Right lobe of liver (tissue), 6 donors: ENCODE measurements around the gene CEP95. TPM values are rescaled to one million over a fixed set of nuclear protein-coding genes. Genes with fewer than 3 reads are reported as not detected.

Experiments used
- ATAC-seq, 4 donors: fragments of 200-7000 bp; cut with Tn5 transposase; one replicate each; pipeline ENCODE4 v1.9.1; 2020; ENCODE audit warnings: mild to moderate bottlenecking in 4 of 4, moderate library complexity in 4 of 4
- DNase-seq, 3 donors: peaks; one replicate each; pipeline ENCODE4 v3.0.0-alpha.2; 2020
- H3K27ac ChIP-seq, 3 donors: fragments of 200-600 bp; one replicate each; pipeline ENCODE4 v1.8.0; 2022
- H3K27me3 ChIP-seq, 2 donors: fragments of 200-600 bp; one replicate each; pipeline ENCODE4 v1.8.0; 2022
- H3K36me3 ChIP-seq, 4 donors: fragments of 200-600 bp; sonication (generic) in 1 of 4; one replicate each; pipeline versions ENCODE4 v1.5.1 to v1.8.0; 2017 to 2022; ENCODE audit warnings: control low read depth in 1 of 4
- H3K4me1 ChIP-seq, 4 donors: fragments of 200-600 bp; sonication (generic) in 1 of 4; one replicate each; pipeline versions ENCODE4 v1.5.1 to v1.8.0; 2017 to 2022; ENCODE audit warnings: control low read depth in 1 of 4
- H3K4me3 ChIP-seq, 3 donors: fragments of 200-600 bp; one replicate each; pipeline ENCODE4 v1.8.0; 2022
- H3K9me3 ChIP-seq, 4 donors: fragments of 200-600 bp; sonication (generic) in 1 of 4; one replicate each; pipeline versions ENCODE4 v1.5.1 to v1.8.0; 2017 to 2022; ENCODE audit warnings: control low read depth in 1 of 4
- POLR2A ChIP-seq: fragments of 450-650 bp; IDR thresholded peaks from one replicate; pipeline ENCODE4 v1.6.1; 2017; ENCODE audit warnings: antibody characterized with exemption, mild to moderate bottlenecking
- WGBS: methylation state at CpG from one replicate; pipeline ENCODE4 v1.1.6; 2018; ENCODE audit warnings: low coverage, low lambda C conversion rate; ENCODE audit not compliant: insufficient coverage; ENCODE audit errors: missing lambda C conversion rate; 5-methylcytosine and 5-hydroxymethylcytosine counted together
- intact Hi-C, 2 donors: fragments of 100-400 bp; cut with DNase I; formaldehyde crosslinking; loops; one replicate each; pipeline versions ENCODE4 v1.11.2 to v1.14.1; 2022
- total RNA-seq, 6 experiments: library from RNA; depleted of rRNA in 2 of 6; stranded (reverse); fragments of >200 nt in 2 of 6; fragmentation: NEBNext Ultra II Directional in 3 of 6; extraction: Animal tissue kit (Norgen Biotek cat#: 25700) in 3 of 6; gene quantifications; one replicate each; pipeline versions ENCODE4 v1.1.0 to v1.2.4, GENCODE V29; 2016 to 2023
- TF ChIP-seq, protein P1 (sequence below), 4 donors: fragments of 200-600 bp in 3 of 4; fragments of 450-650 bp in 1 of 4; IDR thresholded peaks; one replicate each; pipeline versions ENCODE4 v1.5.1 to v1.8.0; 2016 to 2022; ENCODE audit warnings: antibody characterized with exemption in 4 of 4, mild to moderate bottlenecking in 2 of 4
- donor health status: DM: no; HTN: yes; CAD: no.
- donor health status: DM: no; HTN: no; CAD: no.
- donor health status: DM: no; HTN: no; CAD: no.
- donor health status: DM: no; HTN: yes; CAD: no.
- donor health status: DM: no; HTN: yes; CAD: no.

The CEP95 gene
- total RNA-seq, 6 experiments from 2014 or later = 11.0 to 27.6 (median 14.0) TPM

DNA sequence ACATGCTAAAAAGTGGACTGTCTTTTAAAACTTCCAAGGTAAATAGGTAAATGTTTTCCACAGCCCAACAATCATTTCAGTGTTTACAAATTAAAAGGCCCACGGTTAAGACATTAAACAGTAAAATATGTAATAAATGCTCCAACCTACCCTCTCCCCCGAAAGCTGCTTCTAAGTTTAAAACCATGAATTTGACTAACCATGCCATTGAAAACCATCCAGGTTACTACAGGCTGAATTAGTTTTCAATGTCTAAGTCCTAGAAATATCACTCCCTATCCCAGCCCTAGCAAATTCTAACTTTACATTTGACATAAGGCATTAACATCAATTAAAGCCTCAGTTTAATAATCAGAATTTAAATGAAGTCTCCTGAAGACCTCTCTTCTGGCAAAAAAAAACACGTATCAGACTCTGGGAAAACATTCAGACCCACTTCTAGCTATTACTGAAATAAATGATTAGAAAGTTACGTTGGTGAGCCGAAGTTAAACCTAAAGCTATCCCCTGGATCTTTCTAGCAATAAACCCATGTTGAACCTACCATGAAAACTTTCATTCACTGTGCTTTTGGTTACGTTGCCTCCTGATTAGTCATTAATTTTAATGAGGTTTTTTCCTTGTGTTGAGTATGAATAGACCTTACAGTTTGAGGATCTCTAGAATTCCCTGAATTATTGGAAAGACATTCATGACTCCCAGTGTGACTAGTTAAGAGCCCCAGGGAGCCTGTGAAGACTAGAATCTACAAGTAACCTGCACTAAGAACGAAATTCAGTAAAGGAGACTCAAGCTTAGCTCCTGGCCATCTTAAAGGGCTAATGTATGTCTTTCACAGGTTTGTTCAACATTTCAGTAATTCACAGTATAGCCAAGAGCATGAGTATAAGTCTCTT lies 8.2 kb upstream of the CEP95 start:
- WGBS = 56% methylated on average over 6 of the region's 7 CpGs
- DNase-seq = no peak
- Histone ChIP-seq H3K27ac (no peak overlapping the region), H3K27me3 (no peaks in the 10 kb centered on the region), H3K4me1 (peaks cover 0 to 64% (median 11%) of the 10 kb centered on the region in 4 donors), H3K4me3 (no peak overlapping the region), H3K9me3 (no peaks in the 10 kb centered on the region), H3K36me3 (peaks cover 30 to 56% (median 45%) of the 10 kb centered on the region in 4 donors)
- intact Hi-C loops = no loop called here
- peak; percentile 11 for TF ChIP-seq POLR2A
- TF ChIP-seq, protein P1, sequence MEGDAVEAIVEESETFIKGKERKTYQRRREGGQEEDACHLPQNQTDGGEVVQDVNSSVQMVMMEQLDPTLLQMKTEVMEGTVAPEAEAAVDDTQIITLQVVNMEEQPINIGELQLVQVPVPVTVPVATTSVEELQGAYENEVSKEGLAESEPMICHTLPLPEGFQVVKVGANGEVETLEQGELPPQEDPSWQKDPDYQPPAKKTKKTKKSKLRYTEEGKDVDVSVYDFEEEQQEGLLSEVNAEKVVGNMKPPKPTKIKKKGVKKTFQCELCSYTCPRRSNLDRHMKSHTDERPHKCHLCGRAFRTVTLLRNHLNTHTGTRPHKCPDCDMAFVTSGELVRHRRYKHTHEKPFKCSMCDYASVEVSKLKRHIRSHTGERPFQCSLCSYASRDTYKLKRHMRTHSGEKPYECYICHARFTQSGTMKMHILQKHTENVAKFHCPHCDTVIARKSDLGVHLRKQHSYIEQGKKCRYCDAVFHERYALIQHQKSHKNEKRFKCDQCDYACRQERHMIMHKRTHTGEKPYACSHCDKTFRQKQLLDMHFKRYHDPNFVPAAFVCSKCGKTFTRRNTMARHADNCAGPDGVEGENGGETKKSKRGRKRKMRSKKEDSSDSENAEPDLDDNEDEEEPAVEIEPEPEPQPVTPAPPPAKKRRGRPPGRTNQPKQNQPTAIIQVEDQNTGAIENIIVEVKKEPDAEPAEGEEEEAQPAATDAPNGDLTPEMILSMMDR (IDR thresholded peaks at IDR 0.05) = no peak
- ATAC-seq = no peak

DNA sequence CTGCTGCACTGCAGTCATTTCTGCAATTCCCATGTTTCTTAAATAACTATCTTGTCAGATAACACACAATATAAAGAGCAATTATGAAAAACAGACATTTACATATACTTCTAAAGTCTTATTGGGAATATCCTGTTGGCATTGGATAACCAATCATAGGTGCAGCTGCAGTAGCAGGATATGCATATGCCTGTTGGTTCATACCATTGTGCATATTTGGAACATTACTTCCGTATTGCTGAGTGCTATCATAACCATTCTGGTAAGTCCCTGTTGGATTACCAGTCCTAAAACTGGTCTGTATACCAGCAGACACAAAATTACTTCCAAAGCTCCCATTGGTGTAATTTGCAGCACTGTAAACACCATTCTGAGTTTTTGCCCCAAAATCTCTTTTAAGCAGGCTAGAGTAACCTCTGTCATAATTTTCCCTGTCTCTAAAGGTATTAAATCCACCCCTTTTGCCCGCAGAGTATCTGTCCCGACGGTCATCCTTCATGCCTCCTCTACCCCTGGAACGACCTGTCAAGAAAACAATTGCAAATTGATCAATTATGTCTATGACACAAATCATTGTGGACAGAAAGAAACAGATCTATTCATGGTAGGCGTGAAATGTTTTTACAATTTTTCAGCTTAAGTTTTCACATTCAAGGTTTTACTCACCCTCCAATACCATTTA lies 6.8 kb upstream of the CEP95 start:
- DNase-seq = no peak
- H3K27me3 ChIP-seq = no peaks in the 10 kb centered on the region
- H3K9me3 ChIP-seq = no peaks in the 10 kb centered on the region
- no peak for ATAC-seq
- peaks cover 37 to 67% (median 53%) of the 10 kb centered on the region in 4 donors for H3K36me3 ChIP-seq
- 81% methylated on average over 6 of the region's 6 CpGs for WGBS
- peaks cover 0 to 72% (median 15%) of the 10 kb centered on the region in 4 donors for H3K4me1 ChIP-seq
- TF ChIP-seq, protein P1 (IDR thresholded peaks at IDR 0.05) = no peak
- TF ChIP-seq POLR2A = peak; percentile 16
- no peak overlapping the region for H3K4me3 ChIP-seq
- intact Hi-C loops = no loop called here
- H3K27ac ChIP-seq = no peak overlapping the region

DNA sequence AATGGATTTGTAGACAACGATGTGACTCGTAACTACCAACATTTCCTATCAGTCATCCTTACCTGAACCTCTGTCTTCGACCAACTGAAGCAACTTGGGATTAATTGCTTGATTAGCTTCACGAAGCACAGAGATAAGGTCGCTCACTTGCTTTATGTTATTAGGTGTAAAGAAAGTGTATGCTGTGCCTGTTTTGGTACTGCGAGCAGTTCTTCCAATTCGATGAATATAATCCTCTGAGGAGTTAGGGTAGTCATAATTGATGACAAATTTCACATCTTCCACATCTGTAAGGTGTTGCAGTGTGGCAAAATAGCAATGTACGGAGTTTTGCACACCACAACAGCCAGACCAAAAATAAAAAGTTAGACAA lies 6.3 kb upstream of the CEP95 start:
- intact Hi-C loops = no loop called here
- no peaks in the 10 kb centered on the region for H3K27me3 ChIP-seq
- TF ChIP-seq POLR2A = no peak
- TF ChIP-seq, protein P1 (IDR thresholded peaks at IDR 0.05) = no peak

DNA sequence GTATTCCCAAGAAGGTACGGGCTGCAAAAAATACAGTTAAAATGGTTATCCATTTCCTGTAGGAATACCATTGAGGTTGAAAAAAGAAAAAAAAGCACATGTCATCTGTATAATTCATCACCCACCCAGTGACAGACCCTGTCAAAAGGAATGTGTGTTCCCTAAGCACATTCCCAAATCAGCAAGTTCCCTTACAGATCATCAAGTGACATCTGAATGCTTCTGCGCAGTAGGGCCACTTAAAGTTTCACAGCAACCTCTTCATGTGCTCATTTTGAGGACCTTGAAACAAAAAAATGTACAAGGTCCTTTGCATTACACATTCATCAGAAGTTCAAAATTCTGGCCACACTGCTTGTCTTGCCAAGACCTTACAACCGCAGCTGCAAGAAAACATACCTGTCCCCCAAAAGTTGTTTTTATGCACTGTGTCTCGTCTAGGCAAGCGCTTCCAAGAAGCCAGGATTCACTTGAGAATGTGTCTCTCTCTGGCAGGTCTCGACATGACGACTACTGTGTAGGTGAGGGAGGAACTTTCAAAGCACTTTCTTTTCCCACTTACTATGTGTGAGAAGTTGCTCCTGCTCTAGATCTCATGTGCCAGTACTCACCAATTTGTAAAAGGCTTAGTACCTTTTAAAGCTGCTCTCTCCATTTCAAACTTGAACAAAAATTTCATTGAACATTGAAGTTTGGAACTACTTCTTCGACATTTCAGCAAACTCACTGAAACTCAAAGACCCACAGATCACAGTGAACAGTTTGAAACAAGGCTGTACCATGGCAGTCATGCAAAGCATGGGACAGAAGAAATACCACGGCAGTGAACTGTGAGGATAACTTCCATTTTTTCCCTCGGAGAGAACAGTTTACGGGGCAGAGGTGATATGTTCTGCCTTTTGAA lies 5.7 kb upstream of the CEP95 start:
- TF ChIP-seq POLR2A = no peak
- TF ChIP-seq, protein P1 (IDR thresholded peaks at IDR 0.05) = no peak
- 83% methylated on average over 11 of the region's 11 CpGs for whole genome bisulfite sequencing
- ATAC-seq (no peak), DNase-seq (no peak)
- Histone ChIP-seq H3K36me3 (peaks cover 37 to 67% (median 53%) of the 10 kb centered on the region in 4 donors), H3K27me3 (no peaks in the 10 kb centered on the region), H3K9me3 (no peaks in the 10 kb centered on the region), H3K4me3 (no peak overlapping the region), H3K4me1 (peaks cover 0 to 61% (median 11%) of the 10 kb centered on the region in 4 donors), H3K27ac (no peak overlapping the region)
- intact Hi-C loops = no loop called here

More for the DNA sequence above, 6.3 kb upstream of the CEP95 start:
- H3K9me3 ChIP-seq = no peaks in the 10 kb centered on the region
- H3K27ac ChIP-seq = no peak overlapping the region
- ATAC-seq (no peak), DNase-seq (no peak)
- WGBS = 77% methylated on average over 5 of the region's 8 CpGs
- H3K4me3 ChIP-seq = no peak overlapping the region
- H3K36me3 ChIP-seq = peaks cover 37 to 67% (median 53%) of the 10 kb centered on the region in 4 donors
- H3K4me1 ChIP-seq = peaks cover 0 to 67% (median 14%) of the 10 kb centered on the region in 4 donors
